Measurements from ENCODE around the gene RHBDD2.
"Not testable (repeated sequence)": the region's sequence is repeated elsewhere in the genome, so short reads cannot be mapped to it uniquely, and the experiment has no call there.

The RHBDD2 gene

DNA sequence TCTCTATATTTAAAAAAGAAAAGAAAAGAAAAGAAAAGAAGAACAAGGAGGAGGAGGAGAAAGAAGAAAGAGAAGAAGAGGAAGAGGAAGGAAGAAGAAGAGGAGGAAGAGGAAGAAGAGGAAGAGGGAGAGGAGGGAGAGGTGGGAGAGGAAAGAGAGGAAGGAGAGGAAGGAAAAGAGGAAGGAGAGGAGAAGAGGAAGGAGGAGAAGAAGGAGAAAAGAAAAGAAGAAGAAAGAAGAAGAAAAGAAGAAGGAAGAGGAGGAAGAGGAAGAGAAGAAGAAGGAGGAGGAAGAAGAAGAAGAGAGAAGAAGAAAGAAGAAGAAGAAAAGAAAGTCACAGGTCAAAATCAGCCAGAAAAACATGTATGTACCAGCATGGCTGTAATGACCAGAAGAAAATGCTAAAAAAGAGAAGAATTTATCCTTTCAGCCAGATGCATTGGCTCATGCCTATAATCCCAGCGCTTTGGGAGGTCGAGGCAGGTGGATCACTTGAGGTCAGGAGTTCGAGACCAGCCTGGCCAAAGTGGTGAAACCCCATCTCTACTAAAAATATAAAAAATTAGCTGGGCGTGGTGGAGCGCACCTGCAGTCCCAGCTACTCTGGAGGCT, 30.8 kb downstream of the RHBDD2 start:
- no peak overlapping the region for H3K4me2 ChIP-seq (ENCODE audit: low read length)
- peaks cover 7% of the 10 kb centered on the region for H3K4me1 ChIP-seq (ENCODE audit: insufficient read depth, low read length, severe bottlenecking)
- no peaks in the 10 kb centered on the region for H3F3A ChIP-seq (ENCODE audit: insufficient read depth, low read length)
- no peaks in the 10 kb centered on the region for H4K20me1 ChIP-seq (ENCODE audit: insufficient read depth, low read length)
- H3K9me2 ChIP-seq (ENCODE audit: low read depth, low read length): no peaks in the 10 kb centered on the region
- H3K4me3 ChIP-seq (ENCODE audit: low read depth, low read length, poor library complexity, severe bottlenecking): no peak overlapping the region
- no peak for TF ChIP-seq EZH2 (IDR thresholded peaks at IDR 0.05; ENCODE audit: borderline replicate concordance, low read length)
- TF ChIP-seq, protein P1, sequence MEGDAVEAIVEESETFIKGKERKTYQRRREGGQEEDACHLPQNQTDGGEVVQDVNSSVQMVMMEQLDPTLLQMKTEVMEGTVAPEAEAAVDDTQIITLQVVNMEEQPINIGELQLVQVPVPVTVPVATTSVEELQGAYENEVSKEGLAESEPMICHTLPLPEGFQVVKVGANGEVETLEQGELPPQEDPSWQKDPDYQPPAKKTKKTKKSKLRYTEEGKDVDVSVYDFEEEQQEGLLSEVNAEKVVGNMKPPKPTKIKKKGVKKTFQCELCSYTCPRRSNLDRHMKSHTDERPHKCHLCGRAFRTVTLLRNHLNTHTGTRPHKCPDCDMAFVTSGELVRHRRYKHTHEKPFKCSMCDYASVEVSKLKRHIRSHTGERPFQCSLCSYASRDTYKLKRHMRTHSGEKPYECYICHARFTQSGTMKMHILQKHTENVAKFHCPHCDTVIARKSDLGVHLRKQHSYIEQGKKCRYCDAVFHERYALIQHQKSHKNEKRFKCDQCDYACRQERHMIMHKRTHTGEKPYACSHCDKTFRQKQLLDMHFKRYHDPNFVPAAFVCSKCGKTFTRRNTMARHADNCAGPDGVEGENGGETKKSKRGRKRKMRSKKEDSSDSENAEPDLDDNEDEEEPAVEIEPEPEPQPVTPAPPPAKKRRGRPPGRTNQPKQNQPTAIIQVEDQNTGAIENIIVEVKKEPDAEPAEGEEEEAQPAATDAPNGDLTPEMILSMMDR (IDR thresholded peaks at IDR 0.05; ENCODE audit: low read length): no peak
- no peaks in the 10 kb centered on the region for H3K9me3 ChIP-seq (ENCODE audit: low read length)
- H3K27ac ChIP-seq (ENCODE audit: low read depth, low read length, poor library complexity, severe bottlenecking): no peak overlapping the region
- peaks cover 3% of the 10 kb centered on the region; the same call in 1 of the 2 replicates for H3K27me3 ChIP-seq (ENCODE audit: insufficient read depth, low read length)
- H3K79me2 ChIP-seq (ENCODE audit: insufficient read depth, low read length): no peaks in the 10 kb centered on the region
- no peaks in the 10 kb centered on the region for H3K36me3 ChIP-seq (ENCODE audit: insufficient read depth, low read length)
- H2AFZ ChIP-seq (ENCODE audit: low read length): no peak overlapping the region
- no peak overlapping the region for H3K9ac ChIP-seq (ENCODE audit: low read length)

DNA sequence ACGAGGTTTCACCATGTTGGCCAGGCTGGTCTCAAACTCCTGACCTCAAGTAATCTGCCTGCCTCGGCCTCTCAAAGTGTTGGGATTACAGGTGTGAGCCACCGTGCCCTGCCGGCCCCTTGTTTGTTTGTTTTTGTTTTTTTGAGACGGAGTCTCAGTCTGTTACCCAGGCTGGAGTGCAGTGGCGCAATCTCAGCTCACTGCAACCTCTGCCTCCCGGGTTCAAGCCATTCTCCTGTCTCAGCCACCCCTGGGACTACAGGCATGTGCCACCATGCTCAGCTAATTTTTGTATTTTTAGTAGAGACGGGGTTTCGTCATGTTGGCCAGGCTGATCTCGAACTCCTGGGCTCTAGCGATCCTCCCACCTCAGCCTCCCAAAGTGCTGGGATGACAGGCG, 32.4 kb downstream of the RHBDD2 start:
- not testable (repeated sequence) for H3K27me3 ChIP-seq (ENCODE audit: insufficient read depth, low read length); H4K20me1 ChIP-seq (ENCODE audit: insufficient read depth, low read length)

GRCh38 chr7:75913437-75913836, 34.6 kb downstream of the RHBDD2 start:
- H3K4me3 ChIP-seq (ENCODE audit: low read depth, low read length, poor library complexity, severe bottlenecking): no peak overlapping the region
- no peaks in the 10 kb centered on the region; the same call in 1 of the 2 replicates for H3K36me3 ChIP-seq (ENCODE audit: insufficient read depth, low read length)
- H3K4me1 ChIP-seq (ENCODE audit: insufficient read depth, low read length, severe bottlenecking): peaks cover 22% of the 10 kb centered on the region
- no peak overlapping the region for H3K27ac ChIP-seq (ENCODE audit: low read depth, low read length, poor library complexity, severe bottlenecking)
- TF ChIP-seq, protein P1 (IDR thresholded peaks at IDR 0.05; ENCODE audit: low read length): no peak
- TF ChIP-seq EZH2 (IDR thresholded peaks at IDR 0.05; ENCODE audit: borderline replicate concordance, low read length): no peak
- no peaks in the 10 kb centered on the region for H3F3A ChIP-seq (ENCODE audit: insufficient read depth, low read length)
- no peak overlapping the region for H3K4me2 ChIP-seq (ENCODE audit: low read length)
- H3K27me3 ChIP-seq (ENCODE audit: insufficient read depth, low read length): no peaks in the 10 kb centered on the region; the same call in 1 of the 2 replicates
- no peak overlapping the region for H2AFZ ChIP-seq (ENCODE audit: low read length)
- H3K79me2 ChIP-seq (ENCODE audit: insufficient read depth, low read length): no peaks in the 10 kb centered on the region; the same call in 1 of the 2 replicates
- H3K9ac ChIP-seq (ENCODE audit: low read length): no peak overlapping the region
- no peaks in the 10 kb centered on the region for H3K9me2 ChIP-seq (ENCODE audit: low read depth, low read length)
- no peaks in the 10 kb centered on the region for H4K20me1 ChIP-seq (ENCODE audit: insufficient read depth, low read length)
- no peaks in the 10 kb centered on the region for H3K9me3 ChIP-seq (ENCODE audit: low read length)

More for the DNA sequence above, 32.4 kb downstream of the RHBDD2 start:
- H3K27ac ChIP-seq (ENCODE audit: low read depth, low read length, poor library complexity, severe bottlenecking); H3K9me3 ChIP-seq (ENCODE audit: low read length); H3K79me2 ChIP-seq (ENCODE audit: insufficient read depth, low read length); H3K9ac ChIP-seq (ENCODE audit: low read length); H3K4me2 ChIP-seq (ENCODE audit: low read length); H3K4me3 ChIP-seq (ENCODE audit: low read depth, low read length, poor library complexity, severe bottlenecking); H3K9me2 ChIP-seq (ENCODE audit: low read depth, low read length); H3K36me3 ChIP-seq (ENCODE audit: insufficient read depth, low read length); H2AFZ ChIP-seq (ENCODE audit: low read length); H3F3A ChIP-seq (ENCODE audit: insufficient read depth, low read length): not testable (repeated sequence)
- peaks cover 16% of the 10 kb centered on the region for H3K4me1 ChIP-seq (ENCODE audit: insufficient read depth, low read length, severe bottlenecking)

GRCh38 chr7:75914169-75914654, 35.4 kb downstream of the RHBDD2 start:
- Histone ChIP-seq H3K4me2 (ENCODE audit: low read length) (peak overlapping the region; percentile 76), H3K27ac (ENCODE audit: low read depth, low read length, poor library complexity, severe bottlenecking) (peak overlapping the region; percentile 6)
- TF ChIP-seq, protein P1 (IDR thresholded peaks at IDR 0.05; ENCODE audit: low read length): no peak
- TF ChIP-seq EZH2 (IDR thresholded peaks at IDR 0.05; ENCODE audit: borderline replicate concordance, low read length): no peak

More at GRCh38 chr7:75914169-75914654, 35.4 kb downstream of the RHBDD2 start:
- Histone ChIP-seq H3K79me2 (ENCODE audit: insufficient read depth, low read length) (no peaks in the 10 kb centered on the region; the same call in 1 of the 2 replicates), H3K4me1 (ENCODE audit: insufficient read depth, low read length, severe bottlenecking) (peaks cover 22% of the 10 kb centered on the region), H3K4me3 (ENCODE audit: low read depth, low read length, poor library complexity, severe bottlenecking) (peak overlapping the region; percentile 78), H2AFZ (ENCODE audit: low read length) (no peak overlapping the region), H3K9me3 (ENCODE audit: low read length) (no peaks in the 10 kb centered on the region), H3F3A (ENCODE audit: insufficient read depth, low read length) (no peaks in the 10 kb centered on the region), H3K9me2 (ENCODE audit: low read depth, low read length) (no peaks in the 10 kb centered on the region), H3K27me3 (ENCODE audit: insufficient read depth, low read length) (no peaks in the 10 kb centered on the region; the same call in 1 of the 2 replicates), H3K9ac (ENCODE audit: low read length) (peak overlapping the region; percentile 70), H3K36me3 (ENCODE audit: insufficient read depth, low read length) (no peaks in the 10 kb centered on the region; the same call in 1 of the 2 replicates), H4K20me1 (ENCODE audit: insufficient read depth, low read length) (no peaks in the 10 kb centered on the region)

All from OCI-LY1 (cell line).